GM23338 (cell line): ENCODE measurements around the gene OPRD1.

Experiments
- CREB1 ChIP-seq: fragments of 250-450 bp; sonication (Bioruptor Pico); IDR thresholded peaks from 2 replicates; pipeline ENCODE4 v1.5.0; 2020; ENCODE audit warnings: low read depth, mild to moderate bottlenecking, moderate library complexity
- CTCF ChIP-seq, 2 experiments: fragments of 200-600 bp in 1 of 2; sonication (generic) in 1 of 2; conservative IDR thresholded peaks; 2 replicates each; pipeline versions ENCODE4 v1.5.1 to v1.6.1; 2016 to 2017; ENCODE audit warnings: antibody characterized with exemption in 2 of 2, low read depth in 2 of 2, mild to moderate bottlenecking in 2 of 2, moderate library complexity in 1 of 2
- ETS1 ChIP-seq: IDR thresholded peaks from 2 replicates; pipeline ENCODE4 v1.6.1; 2016; ENCODE audit warnings: antibody characterized with exemption
- EZH2 ChIP-seq: fragments of 200-600 bp; sonication (generic); IDR thresholded peaks from one replicate; pipeline ENCODE4 v1.8.0; 2017; ENCODE audit warnings: antibody characterized with exemption, mild to moderate bottlenecking, low read depth; ENCODE audit not compliant: unreplicated experiment
- EZH2phosphoT487 ChIP-seq: fragments of 200-600 bp; sonication (generic); IDR thresholded peaks from one replicate; pipeline ENCODE4 v1.8.1; 2018; ENCODE audit warnings: antibody characterized with exemption; ENCODE audit not compliant: unreplicated experiment
- JUNB ChIP-seq: IDR thresholded peaks from one replicate; pipeline ENCODE4 v1.6.1; 2016; ENCODE audit warnings: antibody characterized with exemption; ENCODE audit not compliant: unreplicated experiment
- NANOG ChIP-seq: IDR thresholded peaks from 2 replicates; pipeline ENCODE4 v1.6.1; 2016; ENCODE audit warnings: antibody characterized with exemption, borderline replicate concordance
- POLR2AphosphoS5 ChIP-seq: IDR thresholded peaks from 2 replicates; pipeline ENCODE4 v1.6.1; 2016; ENCODE audit warnings: antibody characterized with exemption, low read depth
- REST ChIP-seq: IDR thresholded peaks from one replicate; pipeline ENCODE4 v1.6.1; 2018; ENCODE audit warnings: antibody characterized with exemption; ENCODE audit not compliant: unreplicated experiment

- TF ChIP-seq CTCF (conservative IDR thresholded peaks at IDR 0.05; ENCODE audit: low read depth in 2 of 2), result no peak
- no peak for TF ChIP-seq EZH2
- TF ChIP-seq POLR2AphosphoS5, result no peak
- no peak for TF ChIP-seq EZH2phosphoT487
- no peak for TF ChIP-seq REST
- TF ChIP-seq CREB1 (CRISPR knock-in tag), result no peak
- TF ChIP-seq NANOG, result no peak
- TF ChIP-seq JUNB, result no peak
- no peak for TF ChIP-seq ETS1
These were observed 44.0 kb downstream of the OPRD1 start for GRCh38 chr1:28855969-28856368.
